CD4-positive, alpha-beta T cell treated with Interleukin-21 for 1 hour (primary cell): ENCODE results near the gene PABPN1.
"Not testable (repeated sequence)": the region's sequence is repeated elsewhere in the genome, so short reads cannot be mapped to it uniquely, and the experiment has no call there.

Source experiments
- DNase-seq: peaks from one replicate; pipeline ENCODE4 v3.0.0-alpha.2; 2020

PABPN1 gene

GRCh38 chr14:23301969-23302289 lies 19.3 kb upstream of the PABPN1 start:
- no peak for DNase-seq

- peak; percentile 88 for DNase-seq
Observed at GRCh38 chr14:23302290-23303225, 18.7 kb upstream of the PABPN1 start, which contains the start of gene PPP1R3E. PPP1R3E (minus strand) TSS chr14:23302859; CDS start chr14:23302576, 283 bp downstream.

- DNase-seq: no peak
Observed at GRCh38 chr14:23306412-23307145, 14.7 kb upstream of the PABPN1 start, which contains the start of gene BCL2L2. BCL2L2 (plus strand) TSS chr14:23306833; CDS start chr14:23307768, 935 bp downstream.

DNA sequence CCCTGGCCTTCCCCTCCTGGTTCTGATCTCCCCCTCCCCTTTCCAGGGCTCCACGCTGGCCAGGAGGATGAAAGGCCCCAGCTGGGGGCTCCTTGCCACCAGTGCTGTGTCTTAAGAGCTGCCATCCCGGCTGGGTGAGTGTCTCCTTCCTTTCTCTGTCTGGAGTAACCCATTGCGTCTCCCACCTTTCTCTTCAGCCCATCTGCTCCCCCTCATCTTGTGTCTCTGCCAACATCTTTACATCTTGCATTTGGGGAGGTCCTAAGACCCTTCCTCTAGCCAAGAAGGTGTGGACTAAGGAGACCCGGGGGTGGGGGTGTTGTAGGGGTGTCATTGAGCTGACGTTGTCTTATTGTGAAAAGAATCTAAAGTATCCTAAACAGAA lies 14.1 kb upstream of the PABPN1 start:
- no peak for DNase-seq

DNA sequence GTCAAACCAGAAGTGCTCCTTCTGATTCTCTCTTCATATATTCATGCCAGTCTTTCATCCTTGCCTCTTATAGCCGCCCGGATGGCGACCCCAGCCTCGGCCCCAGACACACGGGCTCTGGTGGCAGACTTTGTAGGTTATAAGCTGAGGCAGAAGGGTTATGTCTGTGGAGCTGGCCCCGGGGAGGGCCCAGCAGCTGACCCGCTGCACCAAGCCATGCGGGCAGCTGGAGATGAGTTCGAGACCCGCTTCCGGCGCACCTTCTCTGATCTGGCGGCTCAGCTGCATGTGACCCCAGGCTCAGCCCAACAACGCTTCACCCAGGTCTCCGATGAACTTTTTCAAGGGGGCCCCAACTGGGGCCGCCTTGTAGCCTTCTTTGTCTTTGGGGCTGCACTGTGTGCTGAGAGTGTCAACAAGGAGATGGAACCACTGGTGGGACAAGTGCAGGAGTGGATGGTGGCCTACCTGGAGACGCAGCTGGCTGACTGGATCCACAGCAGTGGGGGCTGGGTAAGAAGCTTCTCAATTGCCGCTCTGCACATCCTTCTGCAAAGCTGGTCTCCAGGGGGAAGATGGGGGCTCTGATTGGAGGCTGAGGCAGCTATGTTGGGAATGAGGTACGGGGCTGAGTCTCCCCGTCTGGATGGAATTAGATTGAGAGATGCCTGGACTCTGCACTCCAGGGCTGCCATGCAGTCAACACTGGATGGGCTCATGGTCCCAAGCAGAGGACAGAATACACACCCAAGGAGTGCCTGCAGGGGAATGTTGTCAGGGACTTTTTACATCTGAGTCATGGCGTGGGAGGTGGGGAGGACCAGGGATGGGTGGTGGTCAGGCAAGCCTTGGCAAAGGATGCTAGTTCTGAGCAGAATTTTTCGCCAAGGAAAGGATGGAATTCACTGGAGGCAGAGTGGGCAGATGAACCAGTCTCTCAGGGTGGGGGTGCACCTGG lies 13.3 kb upstream of the PABPN1 start:
- DNase-seq: no peak

- DNase-seq: no peak
Observed at GRCh38 chr14:23308721-23309445, 12.4 kb upstream of the PABPN1 start.

GRCh38 chr14:23310546-23310945 lies 10.7 kb upstream of the PABPN1 start:
- no peak for DNase-seq

DNA sequence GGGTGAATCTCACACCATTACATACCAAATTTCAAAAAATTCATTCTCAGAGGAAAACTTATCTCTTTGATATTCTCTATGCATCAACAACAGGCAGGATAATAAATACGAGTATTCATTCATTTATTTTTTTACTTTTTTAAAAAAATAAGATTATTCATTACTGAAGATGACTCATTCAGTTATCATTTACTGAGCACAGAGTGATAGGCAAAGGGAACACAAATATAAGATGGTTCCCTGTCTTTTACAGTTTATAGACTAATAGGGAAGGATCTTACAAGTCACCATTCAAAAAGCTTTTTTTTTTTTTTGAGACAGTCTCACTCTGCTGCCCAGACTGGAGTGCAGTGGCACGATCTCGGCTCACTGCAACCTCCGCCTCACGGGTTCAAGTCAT lies 5.0 kb upstream of the PABPN1 start:
- no peak for DNase-seq

GRCh38 chr14:23319746-23320583 lies 1.3 kb upstream of the PABPN1 start:
- DNase-seq: no peak

DNA sequence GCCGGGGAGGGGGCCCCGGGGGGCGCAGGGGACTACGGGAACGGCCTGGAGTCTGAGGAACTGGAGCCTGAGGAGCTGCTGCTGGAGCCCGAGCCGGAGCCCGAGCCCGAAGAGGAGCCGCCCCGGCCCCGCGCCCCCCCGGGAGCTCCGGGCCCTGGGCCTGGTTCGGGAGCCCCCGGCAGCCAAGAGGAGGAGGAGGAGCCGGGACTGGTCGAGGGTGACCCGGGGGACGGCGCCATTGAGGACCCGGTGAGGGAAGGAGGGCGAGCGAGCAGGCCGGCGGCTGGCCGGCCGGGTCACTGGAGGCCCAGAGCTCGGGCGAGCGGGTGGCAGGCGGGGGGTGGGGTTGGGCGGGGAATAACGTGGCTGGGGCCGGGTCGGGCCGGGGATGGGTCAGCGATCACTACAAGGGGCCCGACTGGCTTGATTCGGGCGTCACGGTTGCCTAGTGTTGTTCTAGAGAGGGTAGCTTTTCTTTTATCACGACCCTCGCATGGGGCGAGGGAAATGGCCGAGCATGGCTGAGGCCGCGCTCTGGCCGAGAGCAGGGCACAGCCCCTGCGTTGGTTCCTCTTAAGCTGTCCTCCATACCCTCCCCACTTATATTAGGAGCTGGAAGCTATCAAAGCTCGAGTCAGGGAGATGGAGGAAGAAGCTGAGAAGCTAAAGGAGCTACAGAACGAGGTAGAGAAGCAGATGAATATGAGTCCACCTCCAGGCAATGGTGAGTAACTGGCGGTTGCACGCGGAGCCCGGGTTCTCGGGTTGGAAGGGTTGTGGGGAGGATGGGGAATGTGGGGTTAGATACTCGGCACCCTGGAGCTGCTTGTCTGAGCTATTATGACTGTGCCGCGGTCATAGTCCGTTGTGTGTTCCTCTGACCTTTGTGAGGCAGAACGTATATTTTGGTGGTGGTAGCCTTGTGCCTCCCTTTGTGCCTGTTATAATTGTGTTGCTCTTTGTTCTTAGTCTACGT lies 603 bp downstream of the PABPN1 start:
- peak; percentile 41 for DNase-seq

GRCh38 chr14:23322568-23323517 lies 1.6 kb downstream of the PABPN1 start:
- no peak for DNase-seq

- DNase-seq: no peak
Observed at GRCh38 chr14:23323838-23324454, 2.7 kb downstream of the PABPN1 start.

DNA sequence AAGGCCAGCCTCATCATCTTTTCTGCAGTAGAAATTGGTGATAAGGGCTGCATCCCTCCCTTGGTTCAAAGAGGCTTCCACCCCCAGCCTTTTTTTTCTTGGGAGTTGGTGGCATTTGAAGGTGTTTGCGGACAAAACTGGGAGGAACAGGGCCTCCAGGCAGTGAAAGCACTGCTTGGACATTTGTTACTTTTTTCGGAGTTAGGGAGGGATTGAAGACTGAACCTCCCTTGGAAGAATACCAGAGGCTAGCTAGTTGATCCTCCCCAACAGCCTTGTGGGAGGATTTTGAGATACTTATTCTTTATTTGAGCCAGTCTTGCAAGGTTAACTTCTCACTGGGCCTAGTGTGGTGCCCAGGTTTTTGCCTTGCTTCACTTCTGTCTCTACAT lies 3.2 kb downstream of the PABPN1 start:
- DNase-seq: no peak

- no peak for DNase-seq
Observed at GRCh38 chr14:23324993-23325392, 3.7 kb downstream of the PABPN1 start.

DNA sequence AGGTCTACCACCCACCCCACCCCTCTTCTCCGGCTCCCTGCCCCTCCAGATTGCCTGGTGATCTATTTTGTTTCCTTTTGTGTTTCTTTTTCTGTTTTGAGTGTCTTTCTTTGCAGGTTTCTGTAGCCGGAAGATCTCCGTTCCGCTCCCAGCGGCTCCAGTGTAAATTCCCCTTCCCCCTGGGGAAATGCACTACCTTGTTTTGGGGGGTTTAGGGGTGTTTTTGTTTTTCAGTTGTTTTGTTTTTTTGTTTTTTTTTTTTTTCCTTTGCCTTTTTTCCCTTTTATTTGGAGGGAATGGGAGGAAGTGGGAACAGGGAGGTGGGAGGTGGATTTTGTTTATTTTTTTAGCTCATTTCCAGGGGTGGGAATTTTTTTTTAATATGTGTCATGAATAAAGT lies 4.5 kb downstream of the PABPN1 start:
- not testable (repeated sequence) for DNase-seq

DNA sequence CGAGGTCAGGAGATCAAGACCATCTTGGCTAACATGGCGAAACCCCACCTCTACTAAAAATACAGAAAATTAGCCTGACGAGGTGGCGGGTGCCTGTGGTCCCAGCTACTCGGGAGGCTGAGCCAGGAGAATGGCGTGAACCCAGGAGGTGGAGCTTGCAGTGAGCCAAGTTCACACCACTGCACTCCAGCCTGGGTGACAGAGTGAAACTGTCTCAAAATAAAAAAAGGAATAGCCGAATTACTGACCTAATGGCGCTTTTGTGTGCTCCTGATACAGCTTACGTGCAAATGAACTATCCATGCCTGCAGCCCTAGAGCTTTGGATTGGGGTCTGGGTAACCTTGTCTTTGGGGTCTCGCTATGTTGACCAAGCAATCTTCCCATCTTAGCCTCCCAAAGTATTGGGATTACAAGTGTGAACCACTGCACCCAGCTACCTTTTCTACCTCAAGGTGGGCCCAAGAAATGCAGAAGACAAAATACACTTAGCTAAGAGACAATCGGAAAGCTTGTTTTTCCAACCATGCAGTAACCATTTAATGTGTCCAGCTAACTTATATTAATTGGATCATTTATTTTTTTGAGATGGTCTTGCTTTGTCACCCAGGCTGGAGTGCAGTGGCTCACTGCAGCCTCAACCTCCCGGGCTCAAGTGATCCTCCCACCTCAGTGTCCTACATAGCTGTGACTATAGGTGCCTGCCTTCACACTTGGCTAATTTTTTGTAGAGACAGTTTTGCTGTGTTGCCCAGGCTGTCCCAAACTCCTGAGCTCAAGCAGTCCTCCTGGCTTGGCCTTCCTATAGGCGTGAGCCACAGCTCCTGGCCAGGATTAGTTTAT lies 5.5 kb downstream of the PABPN1 start:
- DNase-seq: no peak
